Raji (cell line): ENCODE data around the gene INPP5B.

Source experiments
- POLR2A ChIP-seq: IDR thresholded peaks from 2 replicates; pipeline ENCODE4 v1.6.1; 2011; ENCODE audit warnings: low read depth, low read length, control low read depth; ENCODE audit not compliant: insufficient read depth

The INPP5B gene

GRCh38 chr1:37854406-37854805 lies 92.4 kb downstream of the INPP5B start:
- TF ChIP-seq POLR2A = no peak

GRCh38 chr1:37853157-37853556 lies 93.7 kb downstream of the INPP5B start:
- TF ChIP-seq POLR2A = no peak

- no peak for TF ChIP-seq POLR2A
Measured at GRCh38 chr1:37851782-37852210, 95.1 kb downstream of the INPP5B start.

- no peak for TF ChIP-seq POLR2A
Measured at GRCh38 chr1:37851262-37851661, 95.6 kb downstream of the INPP5B start.

- no peak for TF ChIP-seq POLR2A
Measured at GRCh38 chr1:37850352-37850955, 96.4 kb downstream of the INPP5B start.

- TF ChIP-seq POLR2A = no peak
Measured at GRCh38 chr1:37849480-37849879, 97.4 kb downstream of the INPP5B start.

GRCh38 chr1:37846647-37847339 lies 100.1 kb downstream of the INPP5B start:
- no peak for TF ChIP-seq POLR2A

- TF ChIP-seq POLR2A = no peak
Measured at GRCh38 chr1:37845786-37846185, 101.1 kb downstream of the INPP5B start.

- no peak for TF ChIP-seq POLR2A
Measured at GRCh38 chr1:37845049-37845646, 101.7 kb downstream of the INPP5B start.

GRCh38 chr1:37844536-37844935 lies 102.3 kb downstream of the INPP5B start:
- TF ChIP-seq POLR2A = no peak

GRCh38 chr1:37841652-37842051 lies 105.2 kb downstream of the INPP5B start:
- no peak for TF ChIP-seq POLR2A

- TF ChIP-seq POLR2A = no peak
Measured at GRCh38 chr1:37840711-37841110, 106.1 kb downstream of the INPP5B start.

GRCh38 chr1:37839676-37840075 lies 107.2 kb downstream of the INPP5B start:
- TF ChIP-seq POLR2A = no peak

GRCh38 chr1:37836788-37837187 lies 110.1 kb downstream of the INPP5B start:
- no peak for TF ChIP-seq POLR2A

- TF ChIP-seq POLR2A = no peak
Measured at GRCh38 chr1:37831809-37832208, 115.0 kb downstream of the INPP5B start.

GRCh38 chr1:37831109-37831508 lies 115.7 kb downstream of the INPP5B start:
- no peak for TF ChIP-seq POLR2A
